GM21381 (cell line): ENCODE results near the gene PPA2.
A peak's percentile ranks its signal among the peaks of the same experiment; 100 is the strongest.

Source experiments
- ATAC-seq: cut with Tn5 transposase; IDR thresholded peaks from one replicate; pipeline ENCODE4 v1.9.1; 2021; ENCODE audit warnings: mild to moderate bottlenecking, moderate library complexity; ENCODE audit not compliant: unreplicated experiment

Gene PPA2

DNA sequence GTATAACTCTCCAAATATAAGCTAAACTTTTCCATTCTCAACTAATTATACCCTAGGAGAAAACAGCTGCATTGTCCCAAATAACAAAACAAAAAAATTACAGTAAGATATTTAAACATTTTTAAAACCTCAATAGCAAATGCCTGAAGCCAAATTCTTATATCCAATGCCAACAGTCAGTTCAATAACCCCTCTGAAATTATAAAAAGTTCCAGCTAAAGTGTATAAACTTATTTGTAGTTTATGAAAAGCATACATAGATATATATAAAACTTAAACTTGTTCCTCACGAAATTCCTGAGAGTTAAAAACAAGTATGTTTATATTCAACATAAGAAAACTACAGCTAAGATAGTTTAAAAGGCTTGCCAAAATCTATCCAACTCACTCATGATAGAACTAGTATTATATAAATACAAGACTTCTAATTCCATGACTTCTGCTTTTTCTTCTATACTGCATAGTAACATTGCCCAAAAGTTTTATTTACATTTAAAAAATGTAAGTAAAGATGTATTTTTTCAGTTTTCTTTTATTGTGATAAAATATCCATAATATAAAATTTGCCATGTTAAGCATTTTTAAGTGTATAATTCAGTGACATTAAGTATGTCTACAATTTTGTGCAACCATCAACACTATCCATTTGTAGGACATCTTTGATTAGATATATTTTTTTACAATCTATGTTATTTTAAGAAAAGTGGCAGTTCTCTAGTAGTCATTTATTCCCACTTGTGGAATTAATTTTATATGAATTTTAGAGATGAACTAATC, 72.8 kb downstream of the PPA2 start:
- ATAC-seq = no peak

DNA sequence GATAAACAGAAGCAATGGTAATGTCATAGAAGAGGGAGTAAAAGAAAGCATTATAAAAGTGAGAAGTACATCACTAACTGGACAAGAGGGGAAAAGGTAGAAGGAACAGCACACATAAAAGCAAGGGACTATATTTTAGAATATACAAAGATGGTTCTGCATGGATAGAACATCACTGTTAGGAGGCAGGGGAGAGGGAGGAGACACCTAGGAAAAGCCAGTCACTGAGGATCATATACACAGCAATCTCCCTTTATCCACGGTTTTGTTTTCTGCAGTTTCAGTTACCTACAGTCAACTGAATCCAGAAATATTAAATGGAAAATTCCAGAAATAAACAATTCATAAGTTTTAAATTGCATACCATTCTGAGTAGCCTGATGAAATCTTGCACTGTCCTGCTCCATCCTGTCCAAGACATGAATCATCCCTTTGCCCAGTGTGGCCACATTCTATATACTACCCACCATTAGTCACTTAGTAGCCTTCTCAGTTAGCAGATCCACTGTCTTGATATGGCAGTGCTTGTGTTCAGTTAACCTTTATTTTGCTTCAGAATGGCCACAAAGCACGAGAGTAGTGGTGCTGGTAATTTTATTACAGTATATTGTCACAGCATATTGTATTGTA, 74.2 kb downstream of the PPA2 start:
- no peak for ATAC-seq

DNA sequence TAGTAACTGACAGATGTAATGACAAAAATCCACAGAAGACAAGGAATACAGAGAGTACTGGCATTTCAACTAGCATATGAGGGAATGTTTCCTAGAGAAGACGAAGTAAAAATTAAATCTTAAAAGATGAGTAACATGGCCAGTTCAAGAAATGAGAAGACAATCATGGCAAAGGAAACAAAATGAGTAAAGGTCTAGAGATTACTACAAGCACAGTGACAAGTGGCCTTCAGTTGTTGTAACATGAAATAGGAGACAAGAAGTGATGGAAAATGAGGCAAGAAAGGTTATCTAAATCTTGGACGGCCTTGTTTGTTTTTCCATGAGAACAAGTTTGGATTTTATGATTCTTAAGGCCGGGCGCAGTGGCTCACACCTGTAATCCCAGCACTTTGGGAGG, 81.0 kb downstream of the PPA2 start:
- no peak for ATAC-seq

DNA sequence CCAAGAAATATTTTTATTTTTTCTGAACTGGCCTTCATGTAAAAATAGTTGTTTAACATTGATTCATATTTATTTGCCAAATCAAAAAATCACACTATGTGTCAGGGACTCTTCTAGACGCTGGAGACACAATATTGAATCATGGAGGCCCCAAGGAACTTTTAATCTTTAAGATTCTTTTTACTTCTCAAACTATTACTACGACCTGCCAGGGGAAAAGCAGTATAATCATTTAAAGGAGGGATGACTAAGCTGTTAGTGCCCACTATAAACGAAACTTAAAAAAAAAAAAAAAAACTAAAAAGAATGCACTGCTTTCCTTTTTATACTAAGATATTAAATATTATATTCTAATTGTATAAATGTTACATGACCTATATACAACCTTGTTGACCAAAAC, 84.7 kb downstream of the PPA2 start:
- no peak for ATAC-seq

DNA sequence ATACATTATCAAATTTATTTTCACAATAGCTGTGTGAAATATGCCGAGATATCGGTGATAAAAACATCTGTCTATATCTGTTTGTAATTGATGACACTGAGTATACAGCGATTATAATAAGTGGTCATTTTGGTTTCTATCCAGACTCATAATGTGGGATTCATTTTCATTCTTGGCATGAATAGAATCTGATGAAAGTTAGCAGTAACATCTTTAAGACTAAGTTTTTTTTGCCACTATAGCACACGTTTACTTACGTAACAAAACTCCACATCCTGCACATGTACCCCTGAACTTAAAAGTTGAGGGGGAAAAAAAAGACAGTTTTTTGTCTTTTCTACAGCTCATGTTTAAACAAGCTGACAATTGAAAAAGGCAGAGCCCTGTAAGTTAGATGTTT, 86.4 kb downstream of the PPA2 start:
- ATAC-seq = no peak

DNA sequence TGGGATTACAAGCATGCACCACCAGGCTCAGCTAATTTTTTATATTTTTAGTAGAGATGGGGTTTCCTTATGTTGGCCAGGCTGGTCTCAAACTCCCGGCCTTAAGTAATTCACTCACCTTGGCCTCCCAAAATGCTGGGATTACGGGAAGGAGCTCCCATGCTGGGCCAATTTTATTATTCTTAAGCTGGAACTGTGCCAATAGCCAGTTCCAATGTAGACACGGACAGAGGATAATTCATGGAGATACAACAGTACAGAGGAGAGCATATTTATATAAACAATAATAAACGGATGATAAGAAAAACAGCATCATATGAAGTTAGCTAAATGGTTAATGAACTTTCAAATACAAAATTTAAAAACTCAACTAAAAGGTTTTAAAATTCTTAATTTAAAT, 87.8 kb downstream of the PPA2 start:
- ATAC-seq = no peak

DNA sequence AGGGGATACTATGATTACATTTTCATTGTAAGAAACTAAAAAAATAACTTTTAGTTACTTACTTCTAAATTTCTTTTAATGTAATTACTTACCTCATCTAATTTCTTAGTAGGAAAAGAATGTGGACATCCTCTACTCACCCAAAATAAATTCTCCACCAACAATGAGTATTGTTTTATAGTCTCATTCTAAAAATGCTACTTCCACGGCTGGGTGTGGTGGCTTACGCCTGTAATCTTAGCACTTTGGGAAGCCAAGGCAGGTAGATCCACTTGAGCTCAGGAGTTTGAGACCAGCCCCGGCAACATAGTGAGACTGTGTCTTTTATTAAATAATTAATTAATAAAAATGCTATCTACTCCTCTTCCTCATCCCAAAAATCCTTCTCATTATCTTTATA, 99.8 kb downstream of the PPA2 start:
- ATAC-seq = no peak

DNA sequence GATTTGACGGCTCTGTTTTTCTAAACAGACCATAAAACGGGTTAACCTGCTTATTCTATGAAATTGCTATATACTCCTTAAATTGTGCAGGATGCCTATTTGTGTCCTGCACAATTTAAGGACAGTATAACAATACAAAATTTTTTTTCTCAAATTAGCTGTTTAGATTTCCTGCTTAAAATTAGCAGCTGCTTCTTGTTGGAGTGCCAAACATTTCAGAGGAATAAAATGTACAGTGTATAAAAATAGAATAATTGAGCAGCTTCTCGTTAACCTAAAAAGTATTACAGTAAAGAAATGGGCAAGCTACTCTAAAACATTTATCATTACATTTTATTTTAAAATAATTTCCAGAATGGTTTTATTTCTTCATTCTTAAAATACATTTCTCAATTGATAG, 100.5 kb downstream of the PPA2 start:
- ATAC-seq = no peak

DNA sequence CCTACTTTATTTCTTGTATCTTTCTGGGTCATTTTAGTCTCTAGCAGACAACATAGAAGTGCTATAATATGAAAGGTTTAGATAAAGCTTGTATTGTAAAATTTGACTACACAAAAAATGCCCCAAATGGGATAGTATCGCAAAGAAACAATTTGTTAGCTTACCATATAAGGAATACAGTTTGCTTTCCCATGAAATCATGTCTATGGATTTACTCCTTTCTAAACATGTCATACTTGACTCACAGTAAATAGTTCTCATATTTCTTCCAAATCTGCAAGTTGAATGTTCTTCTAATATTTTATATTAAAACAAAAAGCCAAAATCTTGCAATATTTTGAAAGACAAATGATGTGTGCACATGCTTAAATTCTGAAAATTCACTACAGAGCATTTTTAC, 103.9 kb downstream of the PPA2 start:
- no peak for ATAC-seq

DNA sequence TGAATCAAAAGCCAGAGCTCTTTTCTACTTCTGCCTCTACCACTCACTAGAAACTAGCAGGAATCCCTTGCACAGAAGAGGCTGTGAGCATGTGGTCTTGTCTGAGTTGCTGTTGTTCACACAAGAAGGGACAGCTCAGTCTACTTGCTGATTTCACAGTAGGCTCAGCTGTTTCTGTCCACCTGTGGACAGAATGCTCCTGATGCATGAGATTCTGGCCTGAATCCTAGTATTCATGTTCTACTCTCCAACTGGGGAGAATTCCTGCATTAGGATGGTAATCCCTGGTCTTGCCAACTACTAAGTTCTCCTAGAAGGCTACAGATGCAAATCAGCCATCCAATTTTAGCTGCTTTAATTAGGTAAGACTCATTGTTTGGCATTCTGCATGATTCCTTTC, 112.8 kb downstream of the PPA2 start:
- ATAC-seq = no peak

DNA sequence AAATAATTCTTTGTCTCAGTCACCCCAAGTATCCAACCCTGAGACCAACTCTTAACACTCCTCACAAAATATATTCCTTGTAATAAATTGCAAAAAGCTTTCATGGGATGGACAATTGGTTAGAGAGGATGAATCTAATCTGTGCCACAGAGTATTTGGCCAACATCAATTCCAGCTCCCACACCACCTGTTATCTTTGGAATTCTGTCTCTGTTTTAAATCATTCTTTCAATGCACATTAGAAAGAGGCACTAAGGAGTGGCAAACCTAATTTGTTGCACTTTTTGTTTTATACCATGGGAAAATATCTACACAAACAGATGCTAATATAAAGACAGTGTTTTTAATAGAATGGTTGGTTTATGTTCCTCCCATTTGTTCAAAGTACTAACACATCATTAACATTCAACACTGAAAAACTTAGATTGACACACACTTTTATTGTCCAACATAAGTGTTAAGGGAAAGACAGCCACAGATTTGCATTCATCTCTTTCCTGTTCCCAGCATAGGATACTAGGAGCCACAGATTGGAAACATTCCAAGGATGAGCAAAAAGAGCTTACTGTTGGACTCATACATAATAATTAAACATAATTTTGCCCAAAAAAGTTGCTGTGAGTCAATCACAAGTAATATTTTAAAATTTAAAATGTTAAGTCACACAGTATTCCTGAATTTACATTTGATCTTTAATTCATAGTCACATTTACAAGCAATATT, 116.4 kb downstream of the PPA2 start:
- no peak for ATAC-seq

DNA sequence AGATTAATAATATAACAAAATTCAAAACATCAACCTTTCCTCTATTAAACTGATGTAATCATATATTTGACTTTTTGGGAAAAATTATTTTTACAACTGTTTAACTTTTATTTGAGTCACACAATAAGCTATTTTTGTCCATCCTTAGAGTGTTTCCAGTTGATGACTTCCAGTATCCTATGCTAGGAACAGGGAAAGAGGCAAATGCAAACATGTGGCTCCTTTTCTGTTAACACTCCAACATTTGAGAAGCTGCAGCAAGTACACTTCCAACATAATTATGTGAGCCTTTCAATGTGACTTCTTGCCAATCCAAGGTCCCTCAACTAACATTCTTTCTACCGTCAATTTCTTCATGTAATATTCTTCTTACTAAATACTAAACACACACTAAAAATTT, 117.7 kb downstream of the PPA2 start:
- no peak for ATAC-seq

DNA sequence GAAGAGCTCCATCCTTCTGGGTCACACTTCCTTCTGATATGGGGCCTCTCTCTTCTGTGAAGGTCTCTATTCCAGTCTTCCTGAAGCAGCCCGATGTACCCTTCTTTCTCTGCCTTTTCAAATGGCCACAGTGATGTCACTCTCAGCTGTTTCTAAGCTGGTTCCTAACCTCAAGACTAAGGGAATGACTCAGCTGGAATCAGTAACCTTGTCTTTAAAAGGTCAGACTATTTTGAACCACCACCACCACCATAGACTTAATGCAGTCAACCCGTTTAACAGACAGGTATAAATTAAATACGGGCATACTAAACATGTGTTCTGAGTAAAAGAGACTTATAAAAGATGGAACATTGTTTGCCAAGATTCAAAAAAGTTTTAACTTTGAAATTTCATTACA, 121.0 kb downstream of the PPA2 start:
- peak; percentile 72 for ATAC-seq

DNA sequence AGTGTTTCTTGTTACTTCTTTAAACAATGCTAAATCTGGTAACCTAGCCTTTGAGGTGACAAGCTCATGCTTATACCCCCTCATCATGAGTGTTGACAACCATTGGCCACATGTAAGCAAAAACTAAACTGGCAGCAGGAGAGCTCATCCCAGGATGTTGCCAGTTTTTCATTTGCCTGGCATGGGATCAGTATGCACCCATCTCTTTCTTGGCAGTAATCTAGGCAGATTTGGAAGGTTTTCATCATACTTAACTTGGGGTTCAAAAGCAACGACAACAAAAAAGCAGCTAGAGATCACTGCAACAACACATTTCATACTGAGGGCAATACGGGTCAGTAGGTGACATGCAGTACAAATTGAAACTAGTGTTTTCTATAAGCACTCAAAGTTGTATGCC, 122.0 kb downstream of the PPA2 start:
- ATAC-seq = no peak

DNA sequence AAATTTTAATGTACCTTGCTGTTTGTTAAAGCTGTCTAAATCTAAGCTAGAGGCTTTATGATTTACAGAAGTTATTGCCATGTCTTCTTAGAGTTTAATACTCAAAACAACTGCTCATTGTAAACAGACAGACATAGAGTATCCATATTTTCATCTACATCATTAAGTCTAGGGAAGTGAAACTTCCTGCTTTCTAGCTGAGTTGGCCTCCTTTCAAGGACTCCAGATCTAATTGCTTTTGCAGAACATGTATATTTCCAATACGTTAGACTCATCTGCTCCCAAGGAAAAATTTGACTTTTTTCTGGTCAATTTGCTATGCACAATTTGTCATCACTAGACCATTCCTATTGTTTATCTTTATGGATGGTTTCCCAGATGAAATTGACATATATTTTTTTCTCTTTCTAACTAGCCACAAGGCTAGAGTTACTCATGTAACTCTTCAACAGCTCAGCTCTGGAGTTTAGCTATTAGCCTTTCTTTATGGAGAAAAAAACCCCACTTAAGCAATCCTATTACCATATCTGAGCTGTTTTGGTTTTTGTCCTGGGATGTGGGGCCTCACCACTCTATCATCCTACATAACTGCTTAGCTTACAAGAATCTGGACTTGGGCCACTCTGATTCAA, 122.9 kb downstream of the PPA2 start:
- no peak for ATAC-seq

DNA sequence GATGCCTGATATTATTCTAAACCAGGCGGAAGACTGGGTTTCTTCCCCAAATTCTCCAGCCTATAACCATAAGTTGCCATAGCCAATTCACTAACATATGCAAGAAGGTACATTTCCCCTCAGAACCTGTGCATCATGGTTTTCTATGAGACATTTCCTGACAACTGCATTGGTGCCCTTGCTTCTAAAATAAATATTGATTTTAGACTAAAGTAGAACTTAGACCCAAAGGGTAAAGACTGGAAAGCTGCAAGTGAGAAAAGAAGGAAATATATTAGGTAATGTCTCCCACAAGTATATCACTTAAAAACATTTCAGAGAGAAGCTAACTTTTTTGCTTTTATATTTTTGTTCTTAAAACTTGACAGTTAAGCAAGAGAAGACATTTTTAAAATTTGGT, 125.1 kb downstream of the PPA2 start:
- no peak for ATAC-seq

DNA sequence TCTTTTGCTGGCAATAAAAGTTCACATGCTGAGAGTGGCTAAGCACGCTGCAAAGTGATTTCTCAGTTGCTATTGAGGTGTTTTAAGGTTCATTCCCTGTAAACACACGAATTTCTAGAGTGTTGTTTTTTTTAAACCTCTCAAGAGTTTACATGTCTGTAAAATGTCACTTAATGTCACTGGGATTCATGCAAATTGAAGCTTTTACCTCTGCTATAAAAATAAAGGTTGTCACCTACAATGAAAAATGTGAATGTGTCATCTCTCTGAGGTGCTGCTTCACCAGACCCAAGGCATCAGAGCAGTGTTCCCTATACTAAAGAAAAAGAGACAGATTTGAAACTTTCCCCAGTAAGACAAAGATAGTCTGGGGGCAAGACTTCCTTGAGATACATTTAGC, 127.0 kb downstream of the PPA2 start:
- no peak for ATAC-seq

DNA sequence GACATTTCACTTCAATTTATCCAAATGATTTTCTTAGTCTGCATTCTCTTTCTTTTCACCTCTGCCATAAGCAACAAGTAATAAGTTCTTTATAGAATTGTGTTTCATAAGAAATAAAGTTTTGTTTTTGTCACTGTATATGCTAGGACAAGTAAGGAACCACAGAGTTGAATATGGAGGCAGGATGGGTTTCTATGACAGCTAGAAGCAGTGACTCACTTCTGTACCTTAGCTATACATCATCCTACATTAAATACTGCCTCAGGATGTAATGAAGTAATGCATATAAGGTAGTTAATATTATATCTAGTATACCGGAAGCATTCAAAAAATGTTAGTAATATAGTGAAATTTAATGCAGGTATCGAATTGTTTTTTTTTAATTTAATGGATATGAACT, 128.0 kb downstream of the PPA2 start:
- no peak for ATAC-seq

DNA sequence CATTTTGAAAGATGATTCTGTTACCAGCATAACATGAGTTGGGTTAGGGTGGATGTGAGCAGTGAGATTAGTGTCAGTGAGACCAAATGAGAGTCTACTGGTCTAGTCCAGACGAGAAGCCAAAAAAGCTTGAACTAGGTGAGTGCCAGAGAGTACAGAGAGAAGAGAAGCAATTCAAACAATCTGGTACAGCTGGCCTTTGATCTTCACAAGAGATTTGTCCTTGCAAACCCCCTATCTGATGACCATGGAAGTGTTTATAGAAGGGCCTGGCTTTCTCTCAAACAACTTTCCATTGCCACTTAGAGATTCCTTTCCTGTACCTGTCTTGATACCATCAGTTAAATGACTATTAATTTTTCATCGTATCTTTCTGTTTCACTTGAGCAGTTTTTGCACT, 128.5 kb downstream of the PPA2 start:
- ATAC-seq = no peak

DNA sequence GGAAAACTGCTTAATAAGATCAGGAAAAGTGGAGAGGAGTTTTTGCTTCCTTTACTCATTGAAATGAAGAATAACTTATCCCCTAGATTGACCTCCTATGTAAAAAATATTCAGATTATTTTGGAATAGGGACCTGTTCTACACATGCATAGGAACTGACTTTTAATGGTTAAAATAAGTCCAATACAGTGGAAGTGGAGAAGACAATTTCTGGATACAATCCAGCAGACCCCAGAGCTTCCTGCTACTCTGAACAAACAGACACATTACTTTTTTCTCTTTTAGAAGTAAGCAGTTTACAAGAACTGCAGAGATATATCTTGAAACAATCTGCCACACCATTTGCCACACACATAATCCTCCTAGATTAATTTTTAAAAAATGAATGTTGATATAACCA, 129.7 kb downstream of the PPA2 start:
- no peak for ATAC-seq

DNA sequence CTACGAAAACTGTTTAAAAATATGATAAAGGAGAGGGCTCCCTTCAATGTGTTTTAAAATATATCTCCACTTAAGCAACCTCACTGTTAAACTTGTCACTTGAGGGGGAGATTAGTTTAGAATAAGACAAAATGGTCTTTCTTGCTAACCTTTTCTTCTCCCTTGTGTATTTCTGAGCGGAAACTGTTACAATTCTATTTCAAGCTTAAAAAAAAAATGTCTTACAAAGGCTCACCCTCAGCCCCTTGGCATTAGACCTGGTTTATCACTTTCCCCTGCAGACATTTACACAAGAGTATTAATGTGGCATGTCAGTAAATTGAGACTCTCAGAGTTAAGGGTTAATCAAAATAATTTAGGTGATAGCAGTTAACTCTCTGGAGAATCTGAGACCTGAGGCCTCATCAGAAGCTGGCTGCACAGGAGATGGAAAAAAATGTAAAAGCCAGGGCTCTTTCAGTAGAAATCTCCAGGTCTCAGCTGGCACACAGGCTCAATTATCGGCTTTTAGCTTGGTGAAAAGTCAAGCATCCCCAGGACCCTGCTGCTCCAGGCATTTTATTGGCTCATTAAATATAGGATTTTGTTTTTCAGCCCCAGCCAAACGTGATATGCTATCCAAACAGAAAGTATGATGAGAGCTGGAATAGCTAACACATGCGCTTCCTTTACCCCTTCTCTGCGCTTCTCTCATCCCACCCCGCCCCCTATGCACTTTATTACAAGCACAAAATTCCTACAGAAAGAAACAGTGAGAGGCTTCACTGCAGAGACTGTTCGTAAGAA, 130.5 kb downstream of the PPA2 start:
- no peak for ATAC-seq
